ENCODE results near the gene SPNS3.

DNA sequence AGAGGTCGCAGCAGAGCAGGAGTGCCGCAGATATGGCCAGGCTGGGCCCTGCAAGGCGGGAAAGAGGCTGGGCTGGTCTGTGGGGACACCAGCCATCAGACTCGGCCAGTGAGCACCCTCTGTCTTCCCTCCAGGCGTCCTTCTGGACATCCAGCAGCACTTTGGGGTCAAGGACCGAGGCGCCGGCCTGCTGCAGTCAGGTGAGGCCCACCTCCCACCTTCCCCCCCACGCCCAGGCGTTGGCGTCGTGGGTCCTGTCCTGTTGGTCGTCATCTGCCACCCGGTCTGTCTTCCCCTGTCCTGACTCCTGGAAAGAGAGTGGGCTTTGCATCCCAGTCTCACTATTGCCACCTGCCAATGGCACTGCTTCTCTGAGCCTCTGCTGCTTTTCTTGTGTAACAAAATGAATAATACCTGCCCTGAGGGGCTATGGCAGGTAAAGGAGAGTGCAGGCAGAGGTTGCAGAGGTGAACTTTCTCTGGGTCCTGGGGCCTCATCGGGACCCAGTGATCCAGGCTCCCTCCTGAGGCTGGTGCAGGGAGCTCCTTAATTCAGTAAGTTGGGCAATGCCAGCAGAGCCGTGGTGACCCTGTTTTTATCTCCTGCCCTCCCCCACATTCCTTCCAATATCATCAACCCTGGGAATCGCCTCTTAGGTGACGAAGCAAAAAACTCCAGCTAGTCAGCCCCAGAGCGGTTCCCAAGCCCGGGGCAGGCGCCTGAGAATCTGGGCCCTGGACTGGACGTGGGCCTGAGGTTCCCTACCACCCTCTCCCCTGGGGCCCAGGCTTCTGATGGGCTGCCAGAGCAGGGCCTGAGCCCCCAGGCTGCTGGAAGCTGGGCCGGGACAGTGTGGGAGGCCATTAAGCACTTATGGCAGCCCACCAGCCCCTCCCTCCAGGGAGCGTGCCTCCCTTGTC, 79.6 kb downstream of the SPNS3 start:
- TF ChIP-seq, protein P1, sequence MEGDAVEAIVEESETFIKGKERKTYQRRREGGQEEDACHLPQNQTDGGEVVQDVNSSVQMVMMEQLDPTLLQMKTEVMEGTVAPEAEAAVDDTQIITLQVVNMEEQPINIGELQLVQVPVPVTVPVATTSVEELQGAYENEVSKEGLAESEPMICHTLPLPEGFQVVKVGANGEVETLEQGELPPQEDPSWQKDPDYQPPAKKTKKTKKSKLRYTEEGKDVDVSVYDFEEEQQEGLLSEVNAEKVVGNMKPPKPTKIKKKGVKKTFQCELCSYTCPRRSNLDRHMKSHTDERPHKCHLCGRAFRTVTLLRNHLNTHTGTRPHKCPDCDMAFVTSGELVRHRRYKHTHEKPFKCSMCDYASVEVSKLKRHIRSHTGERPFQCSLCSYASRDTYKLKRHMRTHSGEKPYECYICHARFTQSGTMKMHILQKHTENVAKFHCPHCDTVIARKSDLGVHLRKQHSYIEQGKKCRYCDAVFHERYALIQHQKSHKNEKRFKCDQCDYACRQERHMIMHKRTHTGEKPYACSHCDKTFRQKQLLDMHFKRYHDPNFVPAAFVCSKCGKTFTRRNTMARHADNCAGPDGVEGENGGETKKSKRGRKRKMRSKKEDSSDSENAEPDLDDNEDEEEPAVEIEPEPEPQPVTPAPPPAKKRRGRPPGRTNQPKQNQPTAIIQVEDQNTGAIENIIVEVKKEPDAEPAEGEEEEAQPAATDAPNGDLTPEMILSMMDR (IDR thresholded peaks at IDR 0.05) = no peak
- no peak for TF ChIP-seq POLR2A (IDR thresholded peaks at IDR 0.05)

Data from lower leg skin (tissue), 3 donors.